ENCODE results near the gene KHDRBS1.
"Not testable (repeated sequence)": the region's sequence is repeated elsewhere in the genome, so short reads cannot be mapped to it uniquely, and the experiment has no call there.

KHDRBS1 gene

GRCh38 chr1:32012709-32013385, 821 bp upstream of the KHDRBS1 start:
- FAIRE-seq (peak; percentile 4), DNase-seq (ENCODE audit: insufficient read length, low spot score) (no peak)

GRCh38 chr1:32014199-32014947, 705 bp downstream of the KHDRBS1 start:
- peak; percentile 42 for FAIRE-seq
- no peak for DNase-seq (ENCODE audit: insufficient read length, low spot score)

- DNase-seq (ENCODE audit: insufficient read length, low spot score) (no peak), FAIRE-seq (peak; percentile 56)
Measured at GRCh38 chr1:32014948-32015273, 1.2 kb downstream of the KHDRBS1 start.

- DNase-seq (ENCODE audit: insufficient read length, low spot score) (no peak), FAIRE-seq (no peak)
Measured at GRCh38 chr1:32020339-32020738, 6.7 kb downstream of the KHDRBS1 start.

- FAIRE-seq; DNase-seq (ENCODE audit: insufficient read length, low spot score): not testable (repeated sequence)
Measured at GRCh38 chr1:32021574-32022018, 7.9 kb downstream of the KHDRBS1 start.

GRCh38 chr1:32023351-32023750, 9.7 kb downstream of the KHDRBS1 start:
- DNase-seq (ENCODE audit: insufficient read length, low spot score) (no peak), FAIRE-seq (no peak)

GRCh38 chr1:32025515-32025914, 11.8 kb downstream of the KHDRBS1 start:
- no peak for FAIRE-seq
- no peak for DNase-seq (ENCODE audit: insufficient read length, low spot score)

GRCh38 chr1:32028746-32029145, 15.1 kb downstream of the KHDRBS1 start:
- FAIRE-seq: no peak
- DNase-seq (ENCODE audit: insufficient read length, low spot score): no peak

GRCh38 chr1:32031578-32032274, 18.1 kb downstream of the KHDRBS1 start:
- FAIRE-seq: no peak

GRCh38 chr1:32032275-32032615, 18.6 kb downstream of the KHDRBS1 start:
- FAIRE-seq: no peak
- no peak for DNase-seq (ENCODE audit: insufficient read length, low spot score)

More at GRCh38 chr1:32031578-32032274, 18.1 kb downstream of the KHDRBS1 start:
- no peak for DNase-seq (ENCODE audit: insufficient read length, low spot score)

- no peak for FAIRE-seq
- no peak for DNase-seq (ENCODE audit: insufficient read length, low spot score)
Measured at GRCh38 chr1:32035119-32035518, 21.5 kb downstream of the KHDRBS1 start.

- no peak for DNase-seq (ENCODE audit: insufficient read length, low spot score)
- no peak for FAIRE-seq
Measured at GRCh38 chr1:32040711-32041110, 27.0 kb downstream of the KHDRBS1 start.

- FAIRE-seq: no peak
- DNase-seq (ENCODE audit: insufficient read length, low spot score): no peak
Measured at GRCh38 chr1:32042330-32042729, 28.7 kb downstream of the KHDRBS1 start.

- no peak for FAIRE-seq
- DNase-seq (ENCODE audit: insufficient read length, low spot score): no peak
Measured at GRCh38 chr1:32044234-32044633, 30.6 kb downstream of the KHDRBS1 start.

- DNase-seq (ENCODE audit: insufficient read length, low spot score) (no peak), FAIRE-seq (no peak)
Measured at GRCh38 chr1:32045772-32046171, 32.1 kb downstream of the KHDRBS1 start.

GRCh38 chr1:32047701-32048100, 34.0 kb downstream of the KHDRBS1 start:
- DNase-seq (ENCODE audit: insufficient read length, low spot score) (no peak), FAIRE-seq (no peak)

- no peak for FAIRE-seq
- DNase-seq (ENCODE audit: insufficient read length, low spot score): no peak
Measured at GRCh38 chr1:32048440-32048839, 34.8 kb downstream of the KHDRBS1 start.

GRCh38 chr1:32051706-32052105, 38.0 kb downstream of the KHDRBS1 start:
- FAIRE-seq (no peak), DNase-seq (ENCODE audit: insufficient read length, low spot score) (no peak)

- no peak for DNase-seq (ENCODE audit: insufficient read length, low spot score)
- no peak for FAIRE-seq
Measured at GRCh38 chr1:32052887-32053286, 39.2 kb downstream of the KHDRBS1 start.

GRCh38 chr1:32055416-32055815, 41.7 kb downstream of the KHDRBS1 start:
- FAIRE-seq: no peak
- DNase-seq (ENCODE audit: insufficient read length, low spot score): no peak

GRCh38 chr1:32056598-32056997, 42.9 kb downstream of the KHDRBS1 start:
- FAIRE-seq (no peak), DNase-seq (ENCODE audit: insufficient read length, low spot score) (no peak)

GRCh38 chr1:32060914-32061313, 47.2 kb downstream of the KHDRBS1 start:
- FAIRE-seq (no peak), DNase-seq (ENCODE audit: insufficient read length, low spot score) (no peak)
